C4-2B (cell line): Measurements from ENCODE around the gene CD200.

ENCODE experiments used
- ZFX ChIP-seq: fragments of 450-650 bp; IDR thresholded peaks from 2 replicates; pipeline ENCODE4 v1.6.1; 2017
- TF ChIP-seq, protein P1 (sequence below): fragments of 450-650 bp; conservative IDR thresholded peaks from 2 replicates; pipeline ENCODE4 v1.5.1; 2017; ENCODE audit warnings: mild to moderate bottlenecking

DNA sequence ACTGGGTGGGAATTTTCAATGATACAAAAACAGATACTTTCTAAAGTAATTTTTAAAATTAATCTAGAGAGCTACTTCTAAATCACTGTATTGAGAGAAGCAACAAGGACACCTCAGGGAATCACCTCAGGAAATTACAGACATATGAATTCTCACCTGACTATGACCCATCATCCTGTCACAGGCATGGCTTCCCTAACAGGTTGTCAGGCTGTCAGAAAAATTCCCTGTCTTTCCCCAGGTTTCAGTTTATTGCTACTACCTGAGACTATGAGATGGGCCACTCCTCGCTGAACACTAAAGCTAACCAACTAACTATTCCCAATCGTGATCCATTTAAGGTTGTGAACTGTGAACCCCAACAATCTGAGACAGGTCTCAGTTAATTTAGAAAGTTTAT lies 66.1 kb downstream of the CD200 start:
- TF ChIP-seq, protein P1, sequence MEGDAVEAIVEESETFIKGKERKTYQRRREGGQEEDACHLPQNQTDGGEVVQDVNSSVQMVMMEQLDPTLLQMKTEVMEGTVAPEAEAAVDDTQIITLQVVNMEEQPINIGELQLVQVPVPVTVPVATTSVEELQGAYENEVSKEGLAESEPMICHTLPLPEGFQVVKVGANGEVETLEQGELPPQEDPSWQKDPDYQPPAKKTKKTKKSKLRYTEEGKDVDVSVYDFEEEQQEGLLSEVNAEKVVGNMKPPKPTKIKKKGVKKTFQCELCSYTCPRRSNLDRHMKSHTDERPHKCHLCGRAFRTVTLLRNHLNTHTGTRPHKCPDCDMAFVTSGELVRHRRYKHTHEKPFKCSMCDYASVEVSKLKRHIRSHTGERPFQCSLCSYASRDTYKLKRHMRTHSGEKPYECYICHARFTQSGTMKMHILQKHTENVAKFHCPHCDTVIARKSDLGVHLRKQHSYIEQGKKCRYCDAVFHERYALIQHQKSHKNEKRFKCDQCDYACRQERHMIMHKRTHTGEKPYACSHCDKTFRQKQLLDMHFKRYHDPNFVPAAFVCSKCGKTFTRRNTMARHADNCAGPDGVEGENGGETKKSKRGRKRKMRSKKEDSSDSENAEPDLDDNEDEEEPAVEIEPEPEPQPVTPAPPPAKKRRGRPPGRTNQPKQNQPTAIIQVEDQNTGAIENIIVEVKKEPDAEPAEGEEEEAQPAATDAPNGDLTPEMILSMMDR: no peak
- TF ChIP-seq ZFX: no peak
